ENCODE measurements around the gene SLC39A11.

DNA sequence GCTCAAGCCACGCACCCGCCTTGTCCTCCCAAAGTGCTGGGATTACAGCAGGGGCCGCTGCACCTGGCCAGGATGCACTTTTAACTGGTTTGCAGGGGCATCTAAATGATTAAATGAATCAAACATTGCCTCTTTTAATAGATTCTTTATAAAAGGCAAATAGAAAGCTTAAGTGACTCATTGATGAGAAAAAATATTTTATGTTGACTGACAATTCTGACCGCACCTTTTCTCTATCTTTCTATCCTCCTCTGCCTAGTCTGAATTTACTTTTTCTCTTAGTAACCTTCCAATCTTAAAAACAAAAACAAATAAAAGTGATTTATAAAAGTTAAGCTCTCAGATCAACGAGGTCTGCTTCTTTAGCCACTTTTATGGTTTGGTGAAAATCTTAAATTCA is 35.3 kb downstream of the SLC39A11 start:
- TF ChIP-seq CTCF (IDR thresholded peaks at IDR 0.05): no peak
- TF ChIP-seq POLR2A (IDR thresholded peaks at IDR 0.05): no peak

All from esophagus squamous epithelium (tissue), 4 donors.